ENCODE results near the gene VTCN1.
A peak's percentile ranks its signal among the peaks of the same experiment; 100 is the strongest.

- TF ChIP-seq ISL1 (CRISPR knock-in tag; IDR thresholded peaks at IDR 0.05) (peak; percentile 35; the same call in 1 of the 2 replicates), PPARA (CRISPR knock-in tag; IDR thresholded peaks at IDR 0.05; ENCODE audit: borderline replicate concordance) (no peak), ARNTL (CRISPR knock-in tag; IDR thresholded peaks at IDR 0.05; ENCODE audit: borderline replicate concordance, low read depth) (no peak), SNAI2 (CRISPR knock-in tag; IDR thresholded peaks at IDR 0.05) (no peak), CREB5 (CRISPR knock-in tag; IDR thresholded peaks at IDR 0.05; ENCODE audit: low read depth) (no peak), OSR1 (CRISPR knock-in tag; IDR thresholded peaks at IDR 0.05) (no peak), TCF4 (CRISPR knock-in tag; IDR thresholded peaks at IDR 0.05; ENCODE audit: borderline replicate concordance) (no peak), CSRNP3 (CRISPR knock-in tag; IDR thresholded peaks at IDR 0.05) (no peak), ZFP30 (CRISPR knock-in tag; IDR thresholded peaks at IDR 0.05) (no peak), ZNF70 (CRISPR knock-in tag; IDR thresholded peaks at IDR 0.05) (no peak), ZC3H10 (CRISPR knock-in tag; IDR thresholded peaks at IDR 0.05) (no peak)
- TF ChIP-seq, protein P1, sequence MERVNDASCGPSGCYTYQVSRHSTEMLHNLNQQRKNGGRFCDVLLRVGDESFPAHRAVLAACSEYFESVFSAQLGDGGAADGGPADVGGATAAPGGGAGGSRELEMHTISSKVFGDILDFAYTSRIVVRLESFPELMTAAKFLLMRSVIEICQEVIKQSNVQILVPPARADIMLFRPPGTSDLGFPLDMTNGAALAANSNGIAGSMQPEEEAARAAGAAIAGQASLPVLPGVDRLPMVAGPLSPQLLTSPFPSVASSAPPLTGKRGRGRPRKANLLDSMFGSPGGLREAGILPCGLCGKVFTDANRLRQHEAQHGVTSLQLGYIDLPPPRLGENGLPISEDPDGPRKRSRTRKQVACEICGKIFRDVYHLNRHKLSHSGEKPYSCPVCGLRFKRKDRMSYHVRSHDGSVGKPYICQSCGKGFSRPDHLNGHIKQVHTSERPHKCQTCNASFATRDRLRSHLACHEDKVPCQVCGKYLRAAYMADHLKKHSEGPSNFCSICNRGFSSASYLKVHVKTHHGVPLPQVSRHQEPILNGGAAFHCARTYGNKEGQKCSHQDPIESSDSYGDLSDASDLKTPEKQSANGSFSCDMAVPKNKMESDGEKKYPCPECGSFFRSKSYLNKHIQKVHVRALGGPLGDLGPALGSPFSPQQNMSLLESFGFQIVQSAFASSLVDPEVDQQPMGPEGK (CRISPR knock-in tag; IDR thresholded peaks at IDR 0.05; ENCODE audit: borderline replicate concordance) = no peak
Measured at GRCh38 chr1:117146575-117147340, 64.0 kb downstream of the VTCN1 start.
